GM12872 (cell line): ENCODE measurements around the gene ADORA2B.

Source experiments
- TF ChIP-seq, protein P1 (sequence below): IDR thresholded peaks from 3 replicates; pipeline ENCODE4 v1.5.1; 2011; ENCODE audit warnings: low read depth, mild to moderate bottlenecking, low read length, moderate library complexity; ENCODE audit not compliant: insufficient read depth

The ADORA2B gene

DNA sequence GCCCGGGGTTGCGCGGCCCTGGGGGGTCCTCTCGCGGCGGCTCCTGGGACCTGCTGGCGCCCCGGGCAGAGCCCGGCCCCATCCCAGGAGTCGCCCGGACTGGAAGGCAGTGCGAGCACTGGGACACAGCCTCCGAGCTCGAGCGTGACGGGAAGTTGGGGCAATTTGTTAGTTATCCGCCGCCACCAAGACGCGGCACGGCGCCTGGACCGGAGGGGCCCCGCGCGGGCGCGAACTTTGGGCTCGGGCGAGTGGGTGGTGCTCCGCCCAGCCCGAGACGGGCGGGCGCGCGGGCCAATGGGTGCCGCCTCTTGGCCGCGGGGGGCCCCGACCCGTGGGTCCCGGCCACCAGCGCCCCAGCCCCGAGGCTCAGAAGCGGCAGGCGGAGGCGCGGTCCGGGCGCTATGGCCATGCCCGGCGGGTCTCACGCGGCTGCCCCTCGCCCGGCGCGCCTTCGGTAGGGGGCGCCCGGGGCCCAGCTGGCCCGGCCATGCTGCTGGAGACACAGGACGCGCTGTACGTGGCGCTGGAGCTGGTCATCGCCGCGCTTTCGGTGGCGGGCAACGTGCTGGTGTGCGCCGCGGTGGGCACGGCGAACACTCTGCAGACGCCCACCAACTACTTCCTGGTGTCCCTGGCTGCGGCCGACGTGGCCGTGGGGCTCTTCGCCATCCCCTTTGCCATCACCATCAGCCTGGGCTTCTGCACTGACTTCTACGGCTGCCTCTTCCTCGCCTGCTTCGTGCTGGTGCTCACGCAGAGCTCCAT is at the start of gene ADORA2B:
TSS of gene ADORA2B (plus strand) at position 372 of the 768 bp plus-strand sequence. CDS start at position 491, 119 bp downstream.
- TF ChIP-seq, protein P1, sequence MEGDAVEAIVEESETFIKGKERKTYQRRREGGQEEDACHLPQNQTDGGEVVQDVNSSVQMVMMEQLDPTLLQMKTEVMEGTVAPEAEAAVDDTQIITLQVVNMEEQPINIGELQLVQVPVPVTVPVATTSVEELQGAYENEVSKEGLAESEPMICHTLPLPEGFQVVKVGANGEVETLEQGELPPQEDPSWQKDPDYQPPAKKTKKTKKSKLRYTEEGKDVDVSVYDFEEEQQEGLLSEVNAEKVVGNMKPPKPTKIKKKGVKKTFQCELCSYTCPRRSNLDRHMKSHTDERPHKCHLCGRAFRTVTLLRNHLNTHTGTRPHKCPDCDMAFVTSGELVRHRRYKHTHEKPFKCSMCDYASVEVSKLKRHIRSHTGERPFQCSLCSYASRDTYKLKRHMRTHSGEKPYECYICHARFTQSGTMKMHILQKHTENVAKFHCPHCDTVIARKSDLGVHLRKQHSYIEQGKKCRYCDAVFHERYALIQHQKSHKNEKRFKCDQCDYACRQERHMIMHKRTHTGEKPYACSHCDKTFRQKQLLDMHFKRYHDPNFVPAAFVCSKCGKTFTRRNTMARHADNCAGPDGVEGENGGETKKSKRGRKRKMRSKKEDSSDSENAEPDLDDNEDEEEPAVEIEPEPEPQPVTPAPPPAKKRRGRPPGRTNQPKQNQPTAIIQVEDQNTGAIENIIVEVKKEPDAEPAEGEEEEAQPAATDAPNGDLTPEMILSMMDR, result peak; percentile 49; the same call in 1 of the 3 replicates

DNA sequence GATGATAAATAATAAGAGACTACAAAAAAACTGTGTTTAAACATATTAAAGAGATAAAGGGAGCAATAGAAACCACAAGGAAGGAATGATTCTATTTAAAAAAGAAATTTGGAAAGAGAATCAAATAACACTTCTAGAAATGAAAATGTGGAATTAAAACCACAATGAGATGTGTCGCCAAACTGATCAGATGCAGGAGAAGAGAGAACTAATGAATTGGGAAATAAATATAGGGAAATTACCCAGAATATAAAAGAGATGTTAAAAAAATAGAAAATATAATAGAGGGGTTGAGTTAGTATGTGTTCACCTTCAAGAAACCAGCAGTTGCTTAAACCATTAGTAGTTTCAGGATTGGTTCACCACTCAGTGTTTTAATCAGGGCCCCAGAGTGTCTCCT is 48.7 kb upstream of the ADORA2B start:
- TF ChIP-seq, protein P1, result no peak

GRCh38 chr17:15896834-15897233 is 48.1 kb upstream of the ADORA2B start:
- TF ChIP-seq, protein P1, result no peak

DNA sequence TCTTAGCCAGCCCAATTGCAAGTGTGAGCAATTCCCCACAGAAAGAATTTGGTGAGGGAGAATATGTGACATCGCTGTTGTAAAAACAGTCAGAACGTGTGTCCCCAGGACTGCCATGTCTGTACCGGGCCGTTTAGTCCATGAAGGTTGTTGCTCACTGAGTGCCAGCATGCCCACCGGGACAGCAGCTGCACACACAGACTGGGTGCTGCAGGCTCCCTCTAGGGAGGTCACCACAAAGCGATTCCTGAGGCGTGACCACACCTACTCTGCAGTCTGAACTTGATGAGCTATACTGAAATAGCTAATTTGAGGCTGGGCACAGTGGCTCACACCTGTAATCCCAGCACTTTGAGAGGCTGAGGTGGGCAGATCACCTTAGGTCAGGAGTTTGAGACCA is 44.1 kb upstream of the ADORA2B start:
- TF ChIP-seq, protein P1, result no peak

GRCh38 chr17:15907290-15907689 is 37.6 kb upstream of the ADORA2B start:
- TF ChIP-seq, protein P1, result no peak

DNA sequence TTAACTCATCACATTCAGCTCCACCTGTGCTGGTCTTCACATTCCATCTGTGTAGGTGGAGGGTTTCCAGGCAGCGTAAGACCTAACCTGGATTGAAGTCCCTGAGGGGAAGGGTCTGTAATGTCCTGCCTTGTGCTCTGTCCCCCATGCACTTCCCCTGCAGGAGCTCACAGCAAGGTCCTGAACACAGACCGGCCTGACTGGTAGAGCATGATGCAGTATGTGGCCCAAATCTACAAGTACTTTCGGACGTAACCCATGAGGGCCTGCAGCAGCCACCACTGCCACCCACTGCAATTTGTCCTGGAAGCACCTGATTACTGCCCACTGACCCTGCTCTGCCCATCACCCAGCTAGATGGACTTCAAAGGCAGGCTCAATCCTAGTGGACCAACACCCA is 36.6 kb upstream of the ADORA2B start:
- TF ChIP-seq, protein P1, result no peak

- TF ChIP-seq, protein P1, result no peak
Measured at GRCh38 chr17:15909481-15909991, 35.4 kb upstream of the ADORA2B start.
